AG08395 (cell line): ENCODE data around the gene NFKBIZ.
"Not testable (repeated sequence)": the region's sequence is repeated elsewhere in the genome, so short reads cannot be mapped to it uniquely, and the experiment has no call there.

Experiments
- DNase-seq: peaks from one replicate; pipeline ENCODE4 v3.0.0; 2012; ENCODE audit warnings: mixed read lengths, low spot score

The NFKBIZ gene

GRCh38 chr3:101851072-101851770, 1.9 kb downstream of the NFKBIZ start:
- no peak for DNase-seq

- DNase-seq: no peak
Observed at GRCh38 chr3:101851850-101852714, 2.8 kb downstream of the NFKBIZ start.

DNA sequence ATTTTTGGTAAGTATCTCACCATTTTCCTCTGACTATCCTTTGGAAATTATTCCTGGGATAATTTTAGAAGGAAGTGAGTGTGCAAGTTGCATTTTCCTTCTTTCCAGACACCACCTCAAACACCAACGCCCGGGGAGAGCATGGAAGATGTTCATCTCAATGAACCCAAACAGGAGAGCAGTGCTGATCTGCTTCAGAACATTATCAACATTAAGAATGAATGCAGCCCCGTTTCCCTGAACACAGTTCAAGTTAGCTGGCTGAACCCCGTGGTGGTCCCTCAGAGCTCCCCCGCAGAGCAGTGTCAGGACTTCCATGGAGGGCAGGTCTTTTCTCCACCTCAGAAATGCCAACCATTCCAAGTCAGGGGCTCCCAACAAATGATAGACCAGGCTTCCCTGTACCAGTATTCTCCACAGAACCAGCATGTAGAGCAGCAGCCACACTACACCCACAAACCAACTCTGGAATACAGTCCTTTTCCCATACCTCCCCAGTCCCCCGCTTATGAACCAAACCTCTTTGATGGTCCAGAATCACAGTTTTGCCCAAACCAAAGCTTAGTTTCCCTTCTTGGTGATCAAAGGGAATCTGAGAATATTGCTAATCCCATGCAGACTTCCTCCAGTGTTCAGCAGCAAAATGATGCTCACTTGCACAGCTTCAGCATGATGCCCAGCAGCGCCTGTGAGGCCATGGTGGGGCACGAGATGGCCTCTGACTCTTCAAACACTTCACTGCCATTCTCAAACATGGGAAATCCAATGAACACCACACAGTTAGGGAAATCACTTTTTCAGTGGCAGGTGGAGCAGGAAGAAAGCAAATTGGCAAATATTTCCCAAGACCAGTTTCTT, 3.9 kb downstream of the NFKBIZ start:
- DNase-seq: no peak

DNA sequence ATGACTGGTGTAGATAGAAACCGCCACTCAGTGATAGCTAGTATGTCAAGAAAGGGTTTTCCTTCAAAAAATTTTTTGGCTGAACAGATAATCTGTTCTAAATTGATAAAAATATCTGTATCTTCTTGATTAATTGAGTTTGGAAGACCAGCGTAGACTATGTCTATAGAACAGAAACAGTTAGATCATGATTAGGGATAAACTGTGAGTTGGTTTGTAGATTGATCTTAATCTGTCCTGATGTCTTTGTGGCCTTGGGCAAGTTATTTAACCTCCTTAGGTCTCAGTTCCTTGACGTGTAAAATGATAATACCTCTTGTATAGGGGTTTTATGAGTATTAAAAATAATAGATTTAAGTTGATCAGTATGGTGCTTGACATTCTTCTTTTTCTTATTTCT, 4.7 kb downstream of the NFKBIZ start:
- DNase-seq: no peak

DNA sequence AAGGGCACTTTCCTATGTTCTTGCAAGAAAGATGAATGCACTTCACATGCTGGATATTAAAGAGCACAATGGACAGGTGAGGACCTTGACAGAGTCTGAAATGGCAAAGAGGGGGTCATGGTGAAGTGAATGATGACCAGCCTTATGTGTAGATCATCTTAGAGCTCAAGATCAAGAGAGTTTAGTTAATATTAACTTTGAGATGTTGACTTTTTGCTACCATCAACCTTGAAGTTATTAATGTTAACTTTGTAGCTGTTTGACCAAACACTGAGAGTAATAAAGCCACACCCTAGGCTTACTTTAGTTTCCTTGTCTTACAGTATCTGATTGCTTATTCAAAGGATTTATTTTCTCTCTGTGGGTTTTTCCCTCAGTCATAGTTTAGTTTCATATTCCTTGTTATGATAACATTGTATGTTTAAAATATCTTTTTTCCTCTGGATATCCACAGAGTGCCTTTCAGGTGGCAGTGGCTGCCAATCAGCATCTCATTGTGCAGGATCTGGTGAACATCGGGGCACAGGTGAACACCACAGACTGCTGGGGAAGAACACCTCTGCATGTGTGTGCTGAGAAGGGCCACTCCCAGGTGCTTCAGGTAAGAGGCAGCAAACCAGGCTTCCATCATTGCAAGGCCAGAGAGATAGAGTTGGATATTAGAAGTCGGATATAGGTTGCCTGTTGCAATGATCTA, 5.4 kb downstream of the NFKBIZ start:
- no peak for DNase-seq

GRCh38 chr3:101857301-101857741, 8.0 kb downstream of the NFKBIZ start:
- no peak for DNase-seq

DNA sequence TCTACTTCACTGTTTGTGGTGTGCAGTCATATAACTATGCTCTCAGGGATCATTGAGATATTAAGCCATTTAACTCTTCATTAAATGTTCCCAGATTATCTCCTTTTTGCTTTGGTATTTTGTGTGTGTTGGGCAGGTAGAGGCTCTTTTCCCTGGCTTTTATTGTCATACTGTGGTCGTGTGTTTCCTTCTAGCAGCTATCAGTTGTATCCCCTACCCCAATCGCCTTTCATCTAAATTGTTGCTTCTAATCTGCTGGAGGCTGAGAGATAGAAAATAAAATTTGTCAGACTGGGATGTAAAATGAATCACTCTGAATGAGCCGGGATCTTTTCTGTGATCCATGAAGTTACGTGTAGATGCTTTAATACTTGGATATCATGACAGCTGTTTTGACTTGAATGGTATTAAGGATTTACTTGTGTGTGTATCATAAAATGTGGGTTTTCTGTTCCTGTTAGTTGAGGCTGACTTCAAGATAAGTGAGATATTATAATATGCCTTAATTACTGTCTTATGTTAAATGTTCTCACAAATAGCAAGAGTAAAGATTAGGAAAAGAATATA, 9.2 kb downstream of the NFKBIZ start:
- no peak for DNase-seq

- no peak for DNase-seq
Observed at GRCh38 chr3:101859882-101860448, 10.7 kb downstream of the NFKBIZ start.

- DNase-seq: no peak
Observed at GRCh38 chr3:101861212-101861788, 12.0 kb downstream of the NFKBIZ start.

GRCh38 chr3:101861789-101862415, 12.6 kb downstream of the NFKBIZ start:
- no peak for DNase-seq

DNA sequence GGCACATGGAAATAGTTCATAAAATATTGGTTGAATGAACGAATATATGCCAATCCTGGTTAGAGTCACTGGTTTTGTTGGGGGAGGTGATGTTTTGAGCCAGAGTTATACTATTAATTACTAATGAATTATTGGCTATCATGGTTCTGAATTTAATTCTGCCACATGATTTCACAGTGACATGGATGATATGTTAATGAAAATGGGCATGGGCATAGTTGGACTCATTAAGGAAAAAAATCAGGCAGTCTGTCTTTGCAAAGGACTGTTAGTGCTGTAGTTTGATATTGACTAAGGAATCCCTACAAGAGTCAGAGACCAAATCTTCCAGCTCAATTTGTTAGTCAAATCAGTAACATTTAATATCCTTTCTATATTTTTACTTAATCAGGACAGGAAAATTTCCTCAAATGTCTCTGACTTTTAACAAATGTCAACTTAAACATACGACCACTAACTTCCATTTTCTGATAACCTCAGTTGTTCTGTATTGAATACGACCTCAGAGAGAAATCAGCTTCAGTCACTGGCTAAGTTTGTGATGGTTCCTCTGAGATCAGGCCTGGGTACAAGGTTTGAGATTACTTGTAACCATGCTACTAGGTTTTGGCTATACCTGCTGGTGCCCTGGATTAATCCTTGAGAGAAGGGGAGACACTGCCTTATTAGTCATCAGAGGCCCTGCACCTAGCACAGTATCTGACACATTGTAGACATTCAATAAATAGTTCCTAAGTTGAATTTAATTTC, 13.3 kb downstream of the NFKBIZ start:
- no peak for DNase-seq

DNA sequence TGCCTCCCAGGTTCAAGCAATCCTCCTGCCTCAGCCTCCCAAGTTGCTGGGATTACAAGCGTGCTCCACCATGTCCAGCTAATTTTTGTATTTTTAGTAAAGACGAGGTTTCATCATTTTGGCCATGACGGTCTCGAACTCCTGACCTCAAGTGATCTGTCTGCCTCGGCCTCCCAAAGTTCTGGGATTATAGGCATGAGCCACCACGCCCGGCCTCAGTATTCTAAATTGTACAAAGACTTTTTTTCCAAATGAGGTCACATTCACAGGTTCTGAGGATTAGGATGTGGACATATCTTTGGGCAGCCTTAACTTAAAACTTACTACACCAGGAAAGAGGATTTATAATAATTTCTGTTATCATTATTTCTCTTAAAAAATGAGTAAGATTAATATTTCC, 15.6 kb downstream of the NFKBIZ start:
- not testable (repeated sequence) for DNase-seq

DNA sequence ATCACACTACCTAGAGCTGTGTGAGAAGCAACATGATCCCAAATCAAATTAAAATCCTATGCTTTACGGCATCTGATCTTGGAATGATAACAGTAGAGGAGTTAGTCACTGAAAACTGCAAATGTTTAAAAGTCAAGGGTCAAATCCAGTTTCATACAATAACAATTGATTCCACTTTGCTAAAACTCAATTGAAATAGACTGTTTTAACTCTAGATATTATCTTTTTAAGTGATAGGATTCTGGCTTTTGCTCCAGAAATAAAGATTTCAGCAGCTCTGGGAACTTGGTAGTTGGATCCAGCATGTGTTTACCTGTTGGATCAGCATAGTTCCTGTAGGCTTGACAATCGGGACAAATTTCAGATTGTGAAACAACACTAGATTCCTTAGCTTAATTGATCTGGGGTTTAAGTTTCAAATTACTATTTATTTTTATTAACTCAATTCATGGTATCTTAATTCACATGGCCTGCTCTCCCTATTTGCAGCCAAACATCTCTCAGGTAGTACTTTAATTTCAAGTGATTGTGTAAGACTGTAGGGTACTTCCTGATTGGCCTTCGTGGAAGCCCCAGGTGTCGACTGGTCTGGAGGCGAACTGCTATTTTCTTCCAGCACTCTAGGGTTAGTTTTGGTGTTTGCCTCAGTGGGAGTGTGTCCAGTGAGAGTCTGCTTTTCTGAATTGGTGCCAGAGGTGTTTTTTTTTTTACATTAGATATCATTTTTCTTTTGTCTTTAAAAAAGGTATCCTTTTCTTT, 16.6 kb downstream of the NFKBIZ start:
- DNase-seq: no peak

- no peak for DNase-seq
Observed at GRCh38 chr3:101867511-101867910, 18.2 kb downstream of the NFKBIZ start.

- no peak for DNase-seq
Observed at GRCh38 chr3:101867996-101868395, 18.7 kb downstream of the NFKBIZ start.

DNA sequence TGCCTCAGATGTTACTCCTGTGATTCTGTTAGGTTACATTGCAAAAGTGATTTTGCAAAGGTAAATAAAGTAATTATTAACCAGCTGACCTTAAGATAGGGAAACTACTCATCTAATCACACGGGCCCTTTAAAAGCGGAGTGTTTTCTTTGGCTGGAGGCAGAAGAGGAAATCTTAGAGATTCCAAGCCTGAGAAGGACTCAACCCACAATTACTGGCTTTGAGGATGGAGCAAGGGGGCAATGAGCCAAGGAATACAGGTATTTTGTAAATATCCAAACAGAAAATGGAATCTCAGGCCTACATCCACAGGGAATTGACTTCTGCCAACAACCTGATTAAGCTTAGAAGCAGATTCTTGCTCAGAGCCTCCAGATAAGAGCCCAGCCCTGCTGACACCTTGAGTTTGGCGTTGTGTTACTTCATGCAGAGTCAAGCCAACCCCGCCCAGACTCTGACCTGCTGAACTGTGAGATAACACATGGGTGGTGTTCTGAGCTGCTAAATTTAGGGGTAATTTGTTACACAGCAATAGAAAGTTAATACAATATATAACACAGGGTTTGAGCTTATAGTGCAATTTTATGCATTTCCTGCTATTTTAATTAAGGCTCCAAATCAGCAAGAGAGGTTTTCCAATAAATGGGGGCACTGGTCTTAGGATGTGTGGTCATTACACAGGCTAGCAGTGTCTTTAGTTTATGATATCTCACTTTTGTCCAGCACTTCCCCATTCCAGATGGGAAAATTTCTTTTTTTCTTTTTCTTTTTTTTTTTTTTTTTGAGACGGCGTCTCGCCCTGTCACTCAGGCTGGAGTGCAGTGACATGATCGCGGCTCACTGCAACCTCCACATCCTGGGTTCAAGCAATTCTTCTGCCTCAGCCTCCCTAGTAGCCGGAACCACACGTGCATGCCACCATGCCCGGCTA, 19.5 kb downstream of the NFKBIZ start:
- DNase-seq: no peak

GRCh38 chr3:101870138-101870537, 20.8 kb downstream of the NFKBIZ start:
- DNase-seq: no peak

- DNase-seq: no peak
Observed at GRCh38 chr3:101873619-101874018, 24.3 kb downstream of the NFKBIZ start.
